ENCODE data around the gene UBE2G2.

DNA sequence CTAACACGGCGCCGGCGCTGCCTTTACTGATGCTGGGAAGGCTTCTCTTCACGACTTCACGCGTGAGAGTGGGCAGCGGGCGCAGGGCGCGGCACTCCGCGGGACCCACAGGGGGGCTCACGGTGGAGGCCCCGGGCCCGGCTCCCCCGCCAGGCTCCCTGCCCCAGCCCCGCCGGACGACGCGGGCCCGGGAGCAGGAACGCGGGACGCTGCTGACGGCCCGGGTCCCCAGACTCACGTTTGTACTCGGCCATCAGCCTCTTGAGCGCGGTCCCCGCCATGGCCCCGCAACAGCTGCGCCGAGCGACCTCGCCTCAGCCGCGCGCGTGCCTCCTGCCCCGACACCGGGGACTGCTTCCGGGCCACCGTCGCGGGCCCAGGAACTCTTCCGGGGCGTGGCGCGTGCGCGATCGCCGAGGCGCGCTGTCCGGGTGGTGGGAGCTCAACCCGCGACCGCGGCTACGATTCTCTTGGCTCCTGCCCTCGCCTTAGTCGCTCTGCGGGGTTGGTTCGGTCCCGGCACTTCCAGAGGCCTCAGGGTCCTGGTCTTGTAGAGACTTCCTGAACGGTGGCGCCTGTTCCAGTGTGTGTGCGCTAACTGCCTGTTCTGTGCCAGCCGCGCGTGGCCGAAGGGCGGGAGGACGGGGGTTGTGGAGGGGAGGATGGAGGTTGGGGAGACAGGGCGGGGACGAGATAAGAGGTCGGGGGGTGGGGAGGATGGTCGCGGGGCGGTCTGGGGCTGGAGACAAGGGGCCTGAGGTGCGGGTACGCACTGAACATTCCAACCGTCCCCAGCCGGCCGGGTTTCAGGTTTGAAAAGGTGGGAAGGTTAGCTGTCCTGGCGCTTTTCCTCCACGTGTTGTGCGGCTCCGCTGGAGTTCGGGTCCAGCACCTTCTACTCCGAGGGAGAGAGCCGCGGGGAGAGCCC is at the start of gene UBE2G2:
- TF ChIP-seq POLR2AphosphoS5 (IDR thresholded peaks at IDR 0.05; ENCODE audit: low read depth, low read length) (peak; percentile 86), FOXP2 (optimal IDR thresholded peaks at IDR 0.05; ENCODE audit: borderline replicate concordance, extremely low read depth, extremely low read length, insufficient read depth) (peak; percentile 96), SIN3A (IDR thresholded peaks at IDR 0.05; ENCODE audit: borderline replicate concordance, insufficient read depth, low read length) (0 out of 2 replicates have a peak, but pooled peaks have one; percentile 54)
